ENCODE data around the gene SLC25A22. TPM values are rescaled to one million over a fixed set of nuclear protein-coding genes. Genes with fewer than 3 reads are reported as not detected.

SLC25A22 gene
- total and polyA plus RNA-seq, 2 donors (not counting 1 experiment from before 2014, with no cell fraction given) = 25.7 to 45.7 TPM

DNA sequence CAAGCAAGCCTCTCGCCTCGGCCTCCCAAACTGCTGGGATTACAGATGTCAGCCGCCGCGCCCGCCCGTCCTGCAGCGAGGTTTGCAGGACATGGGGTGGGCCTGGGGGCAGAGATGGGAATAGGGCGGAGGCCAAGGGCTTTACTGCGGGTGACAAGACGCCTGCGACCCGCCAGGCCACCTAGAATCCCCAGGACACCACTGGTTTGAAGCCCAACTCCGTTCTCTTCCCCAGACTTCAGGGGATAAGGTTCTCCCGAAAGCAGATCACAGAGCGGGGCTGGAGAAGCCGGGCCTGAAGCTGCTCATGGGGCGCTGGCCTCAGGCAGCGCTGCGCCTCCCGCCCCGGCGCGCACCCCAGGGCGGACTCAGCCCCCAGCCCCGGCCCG is 43.9 kb upstream of the SLC25A22 start:
- Histone ChIP-seq H3K4me1 (ENCODE audit: control insufficient read depth in 2 of 2, insufficient read depth in 2 of 2, low read length in 2 of 2) (peaks cover 26 to 37% of the 10 kb centered on the region in 2 donors), H3K4me3 (ENCODE audit: control extremely low read depth in 1 of 5, extremely low read depth in 1 of 5, insufficient read depth in 1 of 5, low read depth in 2 of 5, low read length in 4 of 5) (peak overlapping the region; percentile 69 to 96 (median 76)), H3K79me2 (ENCODE audit: control insufficient read depth, insufficient read depth, low read length) (peaks cover 20% of the 10 kb centered on the region)

More for the DNA sequence above, 43.9 kb upstream of the SLC25A22 start:
- intact Hi-C loops (cut with micrococcal nuclease) = loop anchor here (1.0 to 5.0 kb wide), 5 partner anchors 9 to 1010 kb away; partner anchors contain the start of genes CHID1, LSP1 and RPLP2
- no peak for TF ChIP-seq CTCF (IDR thresholded peaks at IDR 0.05)
- no peak for TF ChIP-seq EZH2 (IDR thresholded peaks at IDR 0.05; ENCODE audit: borderline replicate concordance, insufficient read depth, low read depth, low read length, poor library complexity, severe bottlenecking)
- Histone ChIP-seq H4K20me1 (ENCODE audit: control insufficient read depth, insufficient read depth, low read length, poor library complexity, severe bottlenecking) (peaks cover 43% of the 10 kb centered on the region), H3K4me2 (replicated peaks; ENCODE audit: low read depth, low read length, poor library complexity, severe bottlenecking) (peak overlapping the region; percentile 88), H2AFZ (ENCODE audit: insufficient read depth, low read depth, low read length, poor library complexity, severe bottlenecking) (peak overlapping the region; percentile 96), H3K36me3 (replicated peaks in 1 of 2; ENCODE audit: control extremely low read depth in 1 of 2, control insufficient read depth in 1 of 2, extremely low read depth in 1 of 2, insufficient read depth in 2 of 2, low read length in 1 of 2) (peaks cover 0 to 19% of the 10 kb centered on the region in 2 experiments), H3K9me3 (ENCODE audit: control extremely low read depth in 1 of 3, control insufficient read depth in 2 of 3, insufficient read depth in 1 of 3, low read length in 2 of 3) (no peaks in the 10 kb centered on the region), H3K27me3 (replicated peaks in 1 of 4; ENCODE audit: control extremely low read depth in 1 of 4, control insufficient read depth in 3 of 4, insufficient read depth in 4 of 4, low read length in 3 of 4) (peaks cover 0 to 26% (median 6%) of the 10 kb centered on the region in 4 experiments), H3K9ac (ENCODE audit: low read length) (peak overlapping the region; percentile 85), H3K27ac (ENCODE audit: low read length in 2 of 2) (peak overlapping the region in 1 of 2 donors; percentile 93)
- H3K27ac Mint-ChIP-seq = peak overlapping the region; percentile 91
- WGBS (ENCODE audit: insufficient coverage) = 1% methylated on average over 21 of the region's 27 CpGs
- peak overlapping the region; percentile 88 for H3K4me3 Mint-ChIP-seq
- DNase-seq = no peak
- no peaks in the 10 kb centered on the region for H3K9me3 Mint-ChIP-seq (ENCODE audit: insufficient read depth)
- H3K4me1 Mint-ChIP-seq = peaks cover 27% of the 10 kb centered on the region
- ATAC-seq (ENCODE audit: low read depth) = peak; percentile 29
- CTCF ChIA-PET = no interaction called here
- no peaks in the 10 kb centered on the region for H3K27me3 Mint-ChIP-seq
- POLR2A ChIA-PET = interaction anchor here (1.2 to 5.2 kb wide), 4 partner anchors 13 to 48 kb away, joined by 3 to 29 read pairs (median 15); partner anchors contain the start of genes CRACR2B, PNPLA2 and RPLP2
